Measurements from ENCODE around the gene CKAP5.

DNA sequence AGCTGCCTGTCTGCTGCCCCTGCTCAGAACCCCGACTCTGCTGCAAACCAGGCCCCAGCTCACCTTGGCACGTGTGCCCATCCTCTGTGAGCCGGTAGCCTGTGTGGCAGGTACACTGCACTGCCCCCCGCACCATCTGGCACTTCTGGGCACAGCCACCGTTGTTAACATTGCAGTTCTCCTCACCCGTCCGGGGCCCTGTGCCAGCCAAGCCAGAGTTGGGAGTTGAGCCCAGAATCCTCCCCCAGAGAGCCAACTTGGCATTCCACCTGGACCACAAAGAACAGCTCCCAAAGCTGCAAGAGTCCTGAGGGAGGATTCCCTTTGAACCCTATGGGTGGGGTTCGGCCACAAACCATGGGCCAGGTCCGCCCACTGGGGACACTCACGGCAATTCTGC is 49.7 kb upstream of the CKAP5 start:
- TF ChIP-seq, protein P1, sequence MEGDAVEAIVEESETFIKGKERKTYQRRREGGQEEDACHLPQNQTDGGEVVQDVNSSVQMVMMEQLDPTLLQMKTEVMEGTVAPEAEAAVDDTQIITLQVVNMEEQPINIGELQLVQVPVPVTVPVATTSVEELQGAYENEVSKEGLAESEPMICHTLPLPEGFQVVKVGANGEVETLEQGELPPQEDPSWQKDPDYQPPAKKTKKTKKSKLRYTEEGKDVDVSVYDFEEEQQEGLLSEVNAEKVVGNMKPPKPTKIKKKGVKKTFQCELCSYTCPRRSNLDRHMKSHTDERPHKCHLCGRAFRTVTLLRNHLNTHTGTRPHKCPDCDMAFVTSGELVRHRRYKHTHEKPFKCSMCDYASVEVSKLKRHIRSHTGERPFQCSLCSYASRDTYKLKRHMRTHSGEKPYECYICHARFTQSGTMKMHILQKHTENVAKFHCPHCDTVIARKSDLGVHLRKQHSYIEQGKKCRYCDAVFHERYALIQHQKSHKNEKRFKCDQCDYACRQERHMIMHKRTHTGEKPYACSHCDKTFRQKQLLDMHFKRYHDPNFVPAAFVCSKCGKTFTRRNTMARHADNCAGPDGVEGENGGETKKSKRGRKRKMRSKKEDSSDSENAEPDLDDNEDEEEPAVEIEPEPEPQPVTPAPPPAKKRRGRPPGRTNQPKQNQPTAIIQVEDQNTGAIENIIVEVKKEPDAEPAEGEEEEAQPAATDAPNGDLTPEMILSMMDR (IDR thresholded peaks at IDR 0.05), result no peak
- no peak for TF ChIP-seq POLR2A (IDR thresholded peaks at IDR 0.05)
